HG02885 (cell line): ENCODE measurements around the gene NEDD4.
"Not testable (repeated sequence)": the region's sequence is repeated elsewhere in the genome, so short reads cannot be mapped to it uniquely, and the experiment has no call there.

Source experiments
- ATAC-seq: cut with Tn5 transposase; IDR thresholded peaks from one replicate; pipeline ENCODE4 v1.9.1; 2021; ENCODE audit warnings: mild to moderate bottlenecking; ENCODE audit not compliant: unreplicated experiment, poor library complexity

The NEDD4 gene

GRCh38 chr15:55900019-55900418 lies 93.4 kb downstream of the NEDD4 start:
- no peak for ATAC-seq

DNA sequence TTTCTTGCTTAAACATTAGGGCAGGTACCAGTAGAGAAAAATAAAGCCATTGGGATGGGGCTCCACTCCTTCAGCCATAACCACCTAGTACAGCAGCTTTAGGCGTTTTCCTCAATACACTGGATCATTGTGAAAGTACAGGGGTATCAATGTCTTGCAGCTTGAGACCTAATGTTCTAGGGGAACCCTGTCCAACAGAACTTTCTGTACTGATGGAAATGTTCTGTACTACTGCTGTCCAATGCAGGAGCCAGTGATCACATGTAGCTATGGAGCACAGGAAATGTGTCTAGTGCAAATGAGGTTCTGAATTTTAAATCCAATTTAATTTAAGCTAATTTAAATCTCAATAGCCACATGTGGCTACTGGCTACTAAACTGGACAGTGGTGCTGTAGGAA lies 93.9 kb downstream of the NEDD4 start:
- no peak for ATAC-seq

GRCh38 chr15:55897560-55898336 lies 95.7 kb downstream of the NEDD4 start:
- ATAC-seq: peak; percentile 63

- ATAC-seq: peak; percentile 52
These were observed 98.9 kb downstream of the NEDD4 start for GRCh38 chr15:55894399-55894965.

DNA sequence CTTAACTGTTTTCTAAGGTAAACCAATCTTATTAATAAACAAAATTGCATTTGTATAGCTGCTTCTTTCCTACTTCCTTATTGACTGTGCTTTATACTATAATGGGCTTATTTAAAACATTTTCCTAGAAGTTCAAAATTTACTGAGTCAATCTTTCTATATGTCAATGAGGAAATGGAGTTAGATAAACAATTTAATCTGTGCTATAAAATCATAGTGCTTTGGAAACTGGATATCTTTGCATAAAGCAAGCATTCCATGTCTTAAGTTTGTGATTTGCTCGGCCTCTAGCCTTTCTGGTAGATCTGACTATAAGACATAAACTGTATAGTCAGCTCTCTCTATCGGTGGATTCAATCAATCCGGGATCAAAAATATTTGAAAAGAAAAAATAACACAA lies 99.6 kb downstream of the NEDD4 start:
- no peak for ATAC-seq

GRCh38 chr15:55891196-55891595 lies 102.2 kb downstream of the NEDD4 start:
- no peak for ATAC-seq

- ATAC-seq: no peak
These were observed 109.2 kb downstream of the NEDD4 start for GRCh38 chr15:55884223-55884622.

DNA sequence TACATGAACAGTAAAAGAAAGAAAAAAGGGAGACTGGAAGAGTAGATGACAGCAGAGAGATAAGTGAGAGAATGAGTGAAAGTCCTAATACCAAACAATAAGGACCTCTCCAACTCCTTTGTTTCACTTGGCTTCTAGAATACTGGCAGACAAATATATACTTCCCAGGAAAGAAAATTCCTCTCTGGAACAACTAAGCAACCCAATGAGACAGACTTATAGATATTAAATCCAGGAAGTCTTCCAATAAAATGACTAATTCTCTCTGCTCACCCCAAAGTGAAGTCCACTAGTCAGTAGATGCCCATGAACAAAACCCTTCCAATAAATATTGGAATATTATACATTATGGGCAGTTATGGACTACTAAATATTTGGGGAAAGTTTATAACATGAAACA lies 114.2 kb downstream of the NEDD4 start:
- ATAC-seq: no peak

GRCh38 chr15:55873024-55873720 lies 120.2 kb downstream of the NEDD4 start:
- ATAC-seq: no peak

- ATAC-seq: no peak
These were observed 120.9 kb downstream of the NEDD4 start for GRCh38 chr15:55872471-55872870.

DNA sequence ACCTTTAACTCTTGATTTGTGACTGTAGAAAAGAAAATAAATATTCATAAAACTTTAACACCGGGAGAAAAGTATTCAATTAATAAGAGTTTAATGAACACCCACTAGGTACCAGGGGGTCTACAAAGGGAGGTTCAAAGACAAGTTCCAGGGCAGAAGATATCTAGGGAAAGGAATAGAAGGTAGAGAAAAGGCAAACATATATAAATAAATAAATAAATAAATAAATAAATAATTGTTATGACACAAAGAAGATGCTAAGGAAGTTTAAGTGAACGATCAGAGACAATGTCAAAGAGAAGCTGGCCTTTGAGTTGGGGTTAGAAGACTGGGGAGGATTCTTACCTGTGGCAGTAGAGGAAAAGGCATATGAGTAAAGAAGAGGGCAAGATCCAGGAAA lies 123.8 kb downstream of the NEDD4 start:
- no peak for ATAC-seq

DNA sequence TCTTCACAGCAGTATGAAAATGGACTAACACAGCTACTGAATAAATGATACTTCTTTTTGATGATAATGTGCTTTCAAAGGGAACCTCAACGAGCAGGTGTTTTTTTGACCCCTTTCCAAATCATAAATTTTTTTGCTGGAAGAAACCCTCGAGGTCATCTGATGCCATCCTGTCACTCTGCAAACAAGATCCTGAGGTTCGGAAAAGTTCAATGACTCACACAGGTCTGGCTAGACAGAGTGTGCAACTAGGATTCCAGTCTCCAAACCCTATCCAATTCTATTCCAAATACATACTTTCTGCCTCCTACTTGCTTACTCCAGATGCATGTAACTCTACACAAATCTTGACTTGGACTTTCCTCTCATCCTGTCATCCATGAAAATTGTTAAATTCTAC lies 124.7 kb downstream of the NEDD4 start:
- ATAC-seq: no peak

DNA sequence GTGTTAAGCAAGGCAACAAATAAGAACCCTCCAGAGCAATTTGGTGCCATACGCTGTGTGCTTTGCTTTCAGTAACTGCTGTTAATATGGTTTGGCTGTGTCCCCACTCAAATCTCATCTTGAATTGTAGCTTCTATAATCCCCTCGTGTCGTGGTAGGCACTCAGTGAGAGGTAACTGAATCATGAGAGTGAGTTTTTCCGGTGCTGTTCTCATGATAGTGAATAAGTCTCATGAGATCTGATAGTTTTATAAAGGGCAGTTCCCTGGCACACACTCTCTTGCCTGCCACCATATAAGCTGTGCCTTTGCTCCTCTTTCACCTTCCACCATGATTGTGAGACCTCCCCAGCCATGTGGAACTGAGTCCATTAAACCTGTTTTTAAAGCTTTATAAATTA lies 125.1 kb downstream of the NEDD4 start:
- not testable (repeated sequence) for ATAC-seq

GRCh38 chr15:55863911-55864310 lies 129.5 kb downstream of the NEDD4 start:
- ATAC-seq: no peak

DNA sequence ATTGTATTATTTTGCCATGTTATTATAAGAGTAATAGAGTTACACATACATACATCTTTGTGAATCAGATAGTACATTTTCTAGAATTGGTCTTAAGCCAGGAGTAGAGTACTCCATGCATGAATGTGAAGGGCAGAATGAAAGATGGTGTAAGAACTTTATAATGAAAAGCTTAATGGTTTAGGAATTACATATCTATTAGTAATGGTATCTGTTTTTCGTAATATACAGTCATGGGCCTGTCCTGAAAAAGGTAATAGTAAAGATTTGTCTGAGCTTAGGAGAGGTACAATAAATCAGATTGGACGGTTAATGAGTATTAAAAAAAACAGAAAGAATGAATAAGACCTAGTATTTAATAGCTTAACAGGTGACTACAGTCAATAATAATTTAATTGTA lies 132.3 kb downstream of the NEDD4 start:
- no peak for ATAC-seq

DNA sequence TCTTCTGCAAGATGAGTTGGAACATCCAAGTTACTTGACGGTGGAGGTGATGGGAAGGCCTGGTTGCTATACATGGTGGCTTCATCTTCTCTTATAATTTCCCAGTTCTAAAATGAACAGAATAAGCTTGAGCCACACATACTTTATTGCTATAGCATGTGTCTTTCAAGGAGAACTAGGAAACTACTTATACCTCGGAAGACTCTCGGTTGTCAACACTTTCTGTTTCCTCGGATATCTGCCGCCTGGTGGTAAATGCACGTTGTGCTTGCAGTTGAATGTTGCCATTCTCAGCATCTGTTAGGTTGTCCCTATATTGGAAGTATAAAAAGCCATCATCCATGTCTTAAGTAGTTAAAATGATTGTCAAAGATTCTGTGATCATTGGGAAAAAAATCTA lies 132.9 kb downstream of the NEDD4 start:
- no peak for ATAC-seq

GRCh38 chr15:55859681-55860080 lies 133.7 kb downstream of the NEDD4 start:
- no peak for ATAC-seq

GRCh38 chr15:55858661-55859060 lies 134.8 kb downstream of the NEDD4 start:
- no peak for ATAC-seq

DNA sequence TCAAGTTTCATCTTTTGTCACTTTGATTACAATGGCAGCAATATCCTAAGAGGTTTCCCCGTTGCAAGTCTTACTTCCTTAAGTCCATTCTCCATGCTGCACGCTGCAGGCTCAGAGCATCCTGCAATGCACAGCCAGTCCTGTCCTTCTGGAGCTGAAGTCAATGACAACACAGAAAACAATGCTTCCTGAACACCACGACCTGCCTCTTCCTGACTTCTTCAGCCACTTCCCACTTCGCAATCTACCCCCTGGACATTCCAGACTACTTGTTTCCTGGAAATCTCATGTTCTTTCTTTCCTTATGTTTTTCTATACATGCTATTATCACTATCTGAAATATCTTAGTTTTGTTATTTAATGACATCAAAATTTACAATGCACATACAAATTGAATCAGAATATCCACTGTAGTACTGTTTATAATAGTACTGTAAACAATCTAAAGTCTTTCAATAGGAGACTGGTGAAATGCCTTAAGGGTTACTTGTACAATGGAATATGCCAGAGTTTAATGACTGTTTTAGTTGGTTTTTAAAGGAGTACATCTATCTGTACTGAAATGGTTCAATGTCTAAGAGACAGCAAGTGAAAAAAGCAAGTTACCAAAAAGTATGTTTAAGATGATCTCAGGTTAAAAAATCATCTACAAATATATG lies 136.8 kb downstream of the NEDD4 start:
- ATAC-seq: no peak

DNA sequence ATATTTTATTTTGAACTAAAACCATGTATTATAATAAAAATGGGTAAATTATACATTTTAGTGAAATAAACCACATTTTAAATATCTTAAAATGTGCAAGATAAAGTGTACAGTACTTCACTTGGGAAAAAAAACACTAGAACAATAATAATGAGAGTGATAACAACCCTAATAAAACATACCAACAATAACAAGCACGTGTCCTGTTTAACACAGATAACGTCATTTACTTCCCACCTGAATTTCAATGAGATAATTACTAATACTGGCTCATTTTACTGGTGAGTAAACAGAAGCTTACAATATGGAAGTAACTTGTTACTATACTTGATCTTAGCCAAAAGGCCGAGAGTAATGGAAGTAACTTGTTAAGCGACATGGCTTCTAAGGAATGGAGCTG lies 140.3 kb downstream of the NEDD4 start:
- no peak for ATAC-seq

DNA sequence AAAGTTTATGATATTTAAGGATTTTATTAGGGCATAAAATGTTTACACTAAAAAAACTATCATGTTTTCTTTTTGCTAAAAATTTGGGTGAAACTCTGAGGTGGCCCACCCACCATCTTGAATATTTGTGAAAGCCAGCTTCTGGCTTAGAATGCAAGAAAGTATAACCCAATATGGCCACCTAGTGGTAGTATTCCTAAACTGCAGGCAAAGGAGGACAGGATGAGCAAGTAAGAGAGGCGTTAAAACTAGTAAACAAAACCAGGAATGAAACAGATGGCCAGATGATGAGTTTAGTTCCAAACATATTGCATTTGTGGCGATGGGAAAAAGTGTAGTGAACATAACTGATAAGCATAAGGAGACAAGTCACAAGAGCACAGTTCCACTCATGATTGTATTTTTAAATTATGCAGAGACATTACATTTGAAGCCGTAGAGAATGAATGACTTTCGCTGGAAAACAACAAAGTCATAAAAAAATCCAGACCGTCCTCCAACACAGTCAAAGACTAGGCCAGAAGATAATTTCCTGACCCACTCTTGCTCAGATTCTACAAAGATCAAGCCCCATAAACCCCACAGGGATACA lies 147.2 kb downstream of the NEDD4 start:
- ATAC-seq: peak; percentile 87
